Measurements from ENCODE around the gene JAZF1. TPM values are rescaled to one million over a fixed set of nuclear protein-coding genes. Genes with fewer than 3 reads are reported as not detected.

JAZF1 gene
- total RNA-seq, 1 experiment from 2014 or later: 3.4 TPM

GRCh38 chr7:28173531-28173930 lies 7.1 kb downstream of the JAZF1 start:
- ChIA-PET CTCF (no interaction called here), RAD21 (ENCODE audit: low non-redundant PET in 1 of 2, low total read pairs in 2 of 2, uncharacterized antibody in 2 of 2, unreplicated experiment in 2 of 2) (no interaction called here), POLR2A (no interaction called here)
- intact Hi-C loops (cut with micrococcal nuclease): no loop called here
- Histone ChIP-seq H3K9ac (ENCODE audit: low read length) (no peak overlapping the region), H3K27ac (ENCODE audit: low read depth, low read length) (no peak overlapping the region), H4K20me1 (ENCODE audit: insufficient read depth) (no peaks in the 10 kb centered on the region), H3K4me3 (replicated peaks in 1 of 2; ENCODE audit: low read depth in 1 of 2, low read length in 2 of 2) (no peak overlapping the region), H3K79me2 (ENCODE audit: insufficient read depth, low read length) (no peaks in the 10 kb centered on the region), H3K9me3 (ENCODE audit: control insufficient read depth in 1 of 2, insufficient read depth in 1 of 2, low read depth in 1 of 2, low read length in 2 of 2) (no peaks in the 10 kb centered on the region), H3K4me1 (ENCODE audit: control insufficient read depth in 1 of 2, insufficient read depth in 2 of 2, low read length in 2 of 2) (peaks cover 0 to 3% of the 10 kb centered on the region in 2 experiments; a peak in 1 of 4 replicates), H3K9me2 (ENCODE audit: insufficient read depth) (no peaks in the 10 kb centered on the region), H3K36me3 (ENCODE audit: control insufficient read depth in 1 of 2, insufficient read depth in 2 of 2, low read length in 2 of 2) (no peaks in the 10 kb centered on the region), H2AFZ (ENCODE audit: low read depth, low read length, poor library complexity, severe bottlenecking) (no peak overlapping the region), H3K4me2 (ENCODE audit: low read length) (no peak overlapping the region), H3K27me3 (ENCODE audit: insufficient read depth, low read length) (no peaks in the 10 kb centered on the region)
- no peak for DNase-seq (ENCODE audit: low read depth, low spot score)
- no peak for TF ChIP-seq EZH2phosphoT487 (IDR thresholded peaks at IDR 0.05; ENCODE audit: borderline replicate concordance)
- TF ChIP-seq ELF1 (IDR thresholded peaks at IDR 0.05; ENCODE audit: borderline replicate concordance, low read depth): no peak
- TF ChIP-seq SIN3A (IDR thresholded peaks at IDR 0.05; ENCODE audit: low read depth): no peak
- TF ChIP-seq MAX (IDR thresholded peaks at IDR 0.05): no peak
- TF ChIP-seq YY1 (IDR thresholded peaks at IDR 0.05; ENCODE audit: extremely low read depth, insufficient replicate concordance, low read depth, low read length): no peak
- TF ChIP-seq ZFX (IDR thresholded peaks at IDR 0.05): no peak
- TF ChIP-seq, protein P1, sequence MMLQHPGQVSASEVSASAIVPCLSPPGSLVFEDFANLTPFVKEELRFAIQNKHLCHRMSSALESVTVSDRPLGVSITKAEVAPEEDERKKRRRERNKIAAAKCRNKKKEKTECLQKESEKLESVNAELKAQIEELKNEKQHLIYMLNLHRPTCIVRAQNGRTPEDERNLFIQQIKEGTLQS (IDR thresholded peaks at IDR 0.05): no peak
- TF ChIP-seq ZBTB33 (IDR thresholded peaks at IDR 0.05; ENCODE audit: extremely low read depth, insufficient replicate concordance, low read length): no peak
- no peak for TF ChIP-seq JUND (IDR thresholded peaks at IDR 0.05)
- TF ChIP-seq POLR2AphosphoS5 (IDR thresholded peaks at IDR 0.05; ENCODE audit: low read depth, low read length): no peak
- no peak for TF ChIP-seq EGR1 (IDR thresholded peaks at IDR 0.05; ENCODE audit: low read depth)
- TF ChIP-seq SRF (IDR thresholded peaks at IDR 0.05; ENCODE audit: low read depth): no peak
- TF ChIP-seq REST (IDR thresholded peaks at IDR 0.05; ENCODE audit: low read depth): no peak
- TF ChIP-seq CEBPB (IDR thresholded peaks at IDR 0.05; ENCODE audit: low read depth): no peak
- no TSS peak for BruUV-seq (replicated peaks)
- ATAC-seq: no peak
